Iris pigment epithelial cell (primary cell): Measurements from ENCODE around the gene MTCL3.

Experiments used
- DNase-seq: peaks from one replicate; pipeline ENCODE4 v3.0.0-alpha.2; 2011; ENCODE audit warnings: low read depth

Gene MTCL3

GRCh38 chr6:127468936-127469335 is 50.2 kb downstream of the MTCL3 start:
- DNase-seq: no peak

GRCh38 chr6:127466416-127466815 is 52.7 kb downstream of the MTCL3 start:
- no peak for DNase-seq

GRCh38 chr6:127464881-127465459 is 54.2 kb downstream of the MTCL3 start:
- DNase-seq: peak; percentile 77

GRCh38 chr6:127464161-127464880 is 54.8 kb downstream of the MTCL3 start:
- DNase-seq: peak; percentile 84

GRCh38 chr6:127463056-127463455 is 56.1 kb downstream of the MTCL3 start:
- peak; percentile 28 for DNase-seq

- DNase-seq: no peak
Observed at GRCh38 chr6:127462376-127462775, 56.8 kb downstream of the MTCL3 start.

GRCh38 chr6:127460465-127460864 is 58.7 kb downstream of the MTCL3 start:
- no peak for DNase-seq

- peak; percentile 90 for DNase-seq
Observed at GRCh38 chr6:127459231-127459641, 59.9 kb downstream of the MTCL3 start, which contains the start of gene KIAA0408. Gene KIAA0408, minus strand, starts transcription at chr6:127459389. Its CDS starts 5,408 bp downstream, at chr6:127453981.

GRCh38 chr6:127458817-127459216 is 60.3 kb downstream of the MTCL3 start:
- DNase-seq: peak; percentile 85

- DNase-seq: peak; percentile 9
Observed at GRCh38 chr6:127458222-127458621, 60.9 kb downstream of the MTCL3 start.

- DNase-seq: peak; percentile 94
Observed at GRCh38 chr6:127457456-127458064, 61.6 kb downstream of the MTCL3 start.

GRCh38 chr6:127456465-127456864 is 62.7 kb downstream of the MTCL3 start:
- no peak for DNase-seq

GRCh38 chr6:127453845-127454619 is 65.1 kb downstream of the MTCL3 start:
- DNase-seq: no peak

GRCh38 chr6:127452803-127453202 is 66.3 kb downstream of the MTCL3 start:
- no peak for DNase-seq

GRCh38 chr6:127451388-127451787 is 67.7 kb downstream of the MTCL3 start:
- no peak for DNase-seq

GRCh38 chr6:127447780-127448179 is 71.4 kb downstream of the MTCL3 start:
- DNase-seq: no peak

GRCh38 chr6:127446356-127446755 is 72.8 kb downstream of the MTCL3 start:
- peak; percentile 16 for DNase-seq

GRCh38 chr6:127441881-127442280 is 77.3 kb downstream of the MTCL3 start:
- DNase-seq: no peak

- DNase-seq: no peak
Observed at GRCh38 chr6:127439718-127440117, 79.4 kb downstream of the MTCL3 start.

- no peak for DNase-seq
Observed at GRCh38 chr6:127436578-127437110, 82.5 kb downstream of the MTCL3 start.

- no peak for DNase-seq
Observed at GRCh38 chr6:127435626-127436220, 83.4 kb downstream of the MTCL3 start.

- no peak for DNase-seq
Observed at GRCh38 chr6:127434651-127435050, 84.5 kb downstream of the MTCL3 start.
